Psoas muscle (tissue), 8 donors: ENCODE results near the gene HOXB9. TPM values are rescaled to one million over a fixed set of nuclear protein-coding genes. Genes with fewer than 3 reads are reported as not detected.

Experiments
- ATAC-seq, 4 donors: fragments of 200-7000 bp; cut with Tn5 transposase; one replicate each; pipeline ENCODE4 v1.9.1; 2020; ENCODE audit warnings: moderate library complexity in 3 of 4, mild to moderate bottlenecking in 2 of 4
- DNase-seq, 2 donors: peaks; one replicate each; pipeline ENCODE4 v3.0.0-alpha.2; 2020
- H3K27ac ChIP-seq: fragments of 200-600 bp; one replicate; pipeline ENCODE4 v1.8.0; 2022
- H3K27me3 ChIP-seq, 3 donors: fragments of 200-600 bp in 1 of 3; one replicate each; pipeline versions ENCODE4 v1.6.1 to v1.8.0; 2013 to 2022; ENCODE audit warnings: low read length in 2 of 3, mild to moderate bottlenecking in 2 of 3, moderate library complexity in 1 of 3; ENCODE audit not compliant: insufficient read depth in 3 of 3
- H3K36me3 ChIP-seq, 2 donors: fragments of 200-600 bp in 1 of 2; one replicate each; pipeline versions ENCODE4 v1.6.1 to v1.8.0; 2013 to 2022; ENCODE audit warnings: low read depth in 1 of 2, mild to moderate bottlenecking in 1 of 2, moderate library complexity in 1 of 2; ENCODE audit not compliant: insufficient read depth in 1 of 2
- H3K4me1 ChIP-seq: fragments of 200-600 bp; one replicate; pipeline ENCODE4 v1.8.0; 2022
- H3K4me3 ChIP-seq: fragments of 200-600 bp; one replicate; pipeline ENCODE4 v1.8.0; 2022; ENCODE audit warnings: mild to moderate bottlenecking
- H3K9me3 ChIP-seq: fragments of 200-600 bp; one replicate; pipeline ENCODE4 v1.8.0; 2022
- CTCF ChIP-seq: fragments of 200-600 bp; IDR thresholded peaks from one replicate; pipeline ENCODE4 v1.8.0; 2022; ENCODE audit warnings: antibody characterized with exemption
- WGBS, 3 donors: extraction: QIAGEN DNeasy Blood & Tissue Kit; methylation state at CpG; one replicate each; pipeline versions ENCODE4 v1.1.6 to v1.1.7; 2013; 5-methylcytosine and 5-hydroxymethylcytosine counted together
- intact Hi-C, 2 donors: fragments of 100-400 bp; cut with DNase I; formaldehyde crosslinking; loops; one replicate each; pipeline versions ENCODE4 v1.11.0 to v1.14.2; 2022
- polyA plus RNA-seq, 3 donors: library from polyadenylated mRNA; stranded (reverse); fragments of 200-250 nt; gene quantifications; one replicate each; pipeline ENCODE4 v1.2.3, GENCODE V29; 2013
- total RNA-seq, 4 donors: library from RNA; stranded (reverse); fragmentation: NEBNext Ultra II Directional in 2 of 4; extraction: Animal tissue kit (Norgen Biotek cat#: 25700) in 2 of 4; gene quantifications; one replicate each; pipeline versions ENCODE4 v1.2.1 to v1.2.4, GENCODE V29; 2021 to 2023
- donor health status: healthy with polysubstance abuse.
- donor health status: DM: no; HTN: no; CAD: no; lungs with moderate emphysema.
- donor health status: Bipolar disorder and iron deficiency.
- donor health status: healthy.
- donor health status: DM: yes; HTN: yes; CAD: no.
- donor health status: DM: no; HTN: no; CAD: no.
- donor health status: DM: no; HTN: no; CAD: no.
- donor health status: DM: yes; HTN: yes; CAD: no.

The HOXB9 gene
- total and polyA plus RNA-seq, 7 donors, result 0.01 to 0.10 (median 0.03) TPM; not detected in 4

DNA sequence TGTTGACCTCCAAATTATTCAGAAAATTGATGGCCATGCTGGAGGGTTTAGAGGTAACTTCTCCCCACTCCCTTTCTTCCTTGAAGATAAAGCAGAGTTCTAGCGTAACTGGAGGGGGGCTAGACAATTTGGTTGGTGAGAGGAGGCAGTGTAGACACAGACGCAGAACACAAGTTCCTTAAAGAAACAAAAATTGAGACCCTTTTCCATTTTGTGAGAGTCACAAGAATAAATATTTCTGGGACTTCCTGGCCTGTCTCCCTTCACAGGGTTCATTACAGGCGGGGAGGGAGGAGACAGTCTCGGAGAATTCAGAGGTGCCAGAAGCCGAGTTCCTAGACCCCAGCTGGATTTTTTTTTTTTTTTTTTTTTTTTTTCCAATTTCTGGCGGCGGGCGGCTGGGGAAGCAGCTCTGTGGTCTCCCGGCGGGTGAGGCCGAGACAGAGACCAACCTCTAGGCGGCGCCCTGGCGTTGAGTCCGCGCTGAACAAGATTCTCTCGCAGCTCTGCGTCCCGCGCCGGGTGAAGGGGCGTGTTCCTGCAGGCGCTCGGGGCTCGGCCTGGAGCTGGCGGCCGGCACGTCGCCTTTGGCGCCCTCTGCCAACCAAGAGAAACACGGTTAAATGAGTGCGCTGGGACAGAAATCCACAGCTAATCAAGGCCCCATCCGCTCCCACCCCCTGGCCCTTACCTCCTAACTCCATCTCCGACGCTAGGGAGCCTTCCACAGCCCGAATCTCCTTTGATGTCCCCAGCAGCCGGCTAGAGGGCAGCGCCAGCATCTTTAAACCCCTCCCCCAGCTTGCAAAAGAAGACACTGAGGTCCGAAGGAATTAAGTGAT is 10.2 kb upstream of the HOXB9 start:
- intact Hi-C loops, result no loop called here
- WGBS, 3 donors, result 4 to 7% (median 6%) methylated on average over 38 to 39 of the region's 39 CpGs
- Histone ChIP-seq H3K36me3 (no peaks in the 10 kb centered on the region), H3K4me3 (no peak overlapping the region), H3K9me3 (no peaks in the 10 kb centered on the region), H3K27ac (no peak overlapping the region), H3K27me3 (peaks cover 14 to 100% (median 44%) of the 10 kb centered on the region in 3 donors), H3K4me1 (no peaks in the 10 kb centered on the region)
- TF ChIP-seq CTCF, result peak; percentile 51
- peak; percentile 56 to 73 (median 66) for ATAC-seq
- peak; percentile 72 to 80 for DNase-seq

GRCh38 chr17:48634493-48635208 is 8.5 kb upstream of the HOXB9 start:
- no peak for DNase-seq
- Histone ChIP-seq H3K27me3 (peaks cover 14 to 99% (median 47%) of the 10 kb centered on the region in 3 donors), H3K9me3 (no peaks in the 10 kb centered on the region), H3K36me3 (no peaks in the 10 kb centered on the region), H3K27ac (no peak overlapping the region), H3K4me1 (no peaks in the 10 kb centered on the region), H3K4me3 (no peak overlapping the region)
- no peak for ATAC-seq
- TF ChIP-seq CTCF, result no peak
- 54 to 59% (median 55%) methylated on average over 20 of the region's 20 CpGs for WGBS, 3 donors
- intact Hi-C loops, result no loop called here

- Histone ChIP-seq H3K27ac (no peak overlapping the region), H3K27me3 (peaks cover 14 to 99% (median 57%) of the 10 kb centered on the region in 3 donors), H3K4me1 (no peaks in the 10 kb centered on the region), H3K9me3 (no peaks in the 10 kb centered on the region), H3K4me3 (no peak overlapping the region), H3K36me3 (no peaks in the 10 kb centered on the region)
- intact Hi-C loops, result no loop called here
- ATAC-seq, result no peak
- 18 to 27% (median 26%) methylated on average over 34 to 35 of the region's 35 CpGs for WGBS, 3 donors
- DNase-seq, result no peak
- TF ChIP-seq CTCF, result no peak
These were observed 7.1 kb upstream of the HOXB9 start for GRCh38 chr17:48633266-48633677.

DNA sequence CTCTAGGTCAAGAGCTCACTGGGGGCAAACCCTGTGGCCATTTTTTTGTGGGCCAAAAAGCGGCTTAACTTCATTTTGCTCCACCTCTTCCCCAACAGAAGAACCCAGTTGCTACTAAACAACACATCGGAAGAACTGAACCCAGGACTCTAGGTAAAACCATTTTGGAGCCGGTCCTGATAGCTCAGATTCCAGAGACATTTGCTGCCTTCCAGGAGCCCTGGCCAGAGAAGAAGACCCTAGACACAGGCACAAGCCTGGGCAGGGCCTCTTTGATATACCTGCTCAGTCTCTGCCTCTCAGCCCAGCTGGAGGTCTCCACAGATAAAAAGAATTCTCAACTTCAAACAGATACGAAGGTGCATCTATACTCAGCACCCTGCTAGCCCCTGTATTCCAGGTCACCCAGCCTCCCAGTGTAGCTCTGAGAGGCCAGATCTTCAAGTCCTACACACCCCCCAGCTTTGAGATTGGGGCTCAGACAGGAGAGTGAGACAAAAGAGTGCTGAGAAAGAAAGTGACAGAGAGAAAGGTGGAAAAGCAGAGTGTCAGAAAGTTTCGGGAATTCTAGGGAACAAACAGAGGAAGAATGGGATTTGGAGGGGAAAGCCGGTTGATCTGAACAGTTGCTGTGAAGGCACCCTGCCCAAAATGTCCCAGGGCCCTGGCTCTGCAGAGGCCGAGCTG is 6.6 kb upstream of the HOXB9 start:
- intact Hi-C loops, result no loop called here
- Histone ChIP-seq H3K4me1 (no peaks in the 10 kb centered on the region), H3K9me3 (no peaks in the 10 kb centered on the region), H3K27ac (no peak overlapping the region), H3K36me3 (no peaks in the 10 kb centered on the region), H3K4me3 (no peak overlapping the region), H3K27me3 (peaks cover 14 to 99% (median 56%) of the 10 kb centered on the region in 3 donors)
- DNase-seq, result no peak
- ATAC-seq, result no peak
- no peak for TF ChIP-seq CTCF
- WGBS, 3 donors, result 38 to 46% (median 44%) methylated on average over 7 of the region's 7 CpGs
